Measurements from ENCODE around the gene ZKSCAN8. TPM values are rescaled to one million over a fixed set of nuclear protein-coding genes. Genes with fewer than 3 reads are reported as not detected.

The ZKSCAN8 gene
- total and polyA plus RNA-seq, 2 donors (not counting 1 experiment from before 2014, with no cell fraction given) = 10.9 to 52.8 TPM

DNA sequence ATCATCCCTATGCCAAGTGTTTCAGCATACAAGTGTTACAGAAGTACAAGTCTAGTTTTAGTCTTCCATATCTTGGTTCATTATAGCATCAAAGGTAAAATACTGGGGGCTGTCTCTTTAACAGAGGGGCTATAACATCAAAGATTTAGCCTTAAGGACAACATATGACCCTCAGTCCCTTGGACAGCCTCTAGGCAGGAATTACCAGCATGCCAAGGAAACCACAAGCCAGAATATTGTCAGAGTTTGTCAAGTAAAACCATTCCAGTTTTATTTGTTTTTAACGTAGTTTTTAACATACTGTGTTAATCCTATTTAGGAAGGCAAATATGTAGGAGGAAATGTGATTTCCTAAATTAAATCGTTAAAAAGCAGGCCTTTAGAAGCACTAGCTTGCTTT lies 18.6 kb downstream of the ZKSCAN8 start:
- Mint-ChIP-seq H3K4me3 (no peak overlapping the region), H3K4me1 (peaks cover 14% of the 10 kb centered on the region), H3K27me3 (peaks cover 3% of the 10 kb centered on the region), H3K27ac (no peak overlapping the region), H3K9me3 (ENCODE audit: insufficient read depth) (no peaks in the 10 kb centered on the region)
- H3K79me2 ChIP-seq (ENCODE audit: control insufficient read depth, insufficient read depth, low read length) = no peaks in the 10 kb centered on the region
- TF ChIP-seq, protein P1, sequence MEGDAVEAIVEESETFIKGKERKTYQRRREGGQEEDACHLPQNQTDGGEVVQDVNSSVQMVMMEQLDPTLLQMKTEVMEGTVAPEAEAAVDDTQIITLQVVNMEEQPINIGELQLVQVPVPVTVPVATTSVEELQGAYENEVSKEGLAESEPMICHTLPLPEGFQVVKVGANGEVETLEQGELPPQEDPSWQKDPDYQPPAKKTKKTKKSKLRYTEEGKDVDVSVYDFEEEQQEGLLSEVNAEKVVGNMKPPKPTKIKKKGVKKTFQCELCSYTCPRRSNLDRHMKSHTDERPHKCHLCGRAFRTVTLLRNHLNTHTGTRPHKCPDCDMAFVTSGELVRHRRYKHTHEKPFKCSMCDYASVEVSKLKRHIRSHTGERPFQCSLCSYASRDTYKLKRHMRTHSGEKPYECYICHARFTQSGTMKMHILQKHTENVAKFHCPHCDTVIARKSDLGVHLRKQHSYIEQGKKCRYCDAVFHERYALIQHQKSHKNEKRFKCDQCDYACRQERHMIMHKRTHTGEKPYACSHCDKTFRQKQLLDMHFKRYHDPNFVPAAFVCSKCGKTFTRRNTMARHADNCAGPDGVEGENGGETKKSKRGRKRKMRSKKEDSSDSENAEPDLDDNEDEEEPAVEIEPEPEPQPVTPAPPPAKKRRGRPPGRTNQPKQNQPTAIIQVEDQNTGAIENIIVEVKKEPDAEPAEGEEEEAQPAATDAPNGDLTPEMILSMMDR (IDR thresholded peaks at IDR 0.05) = no peak
- TF ChIP-seq EZH2 (IDR thresholded peaks at IDR 0.05; ENCODE audit: borderline replicate concordance, insufficient read depth, low read depth, low read length, poor library complexity, severe bottlenecking) = no peak
- no peaks in the 10 kb centered on the region for H4K20me1 ChIP-seq (ENCODE audit: control insufficient read depth, insufficient read depth, low read length, poor library complexity, severe bottlenecking)
- no peaks in the 10 kb centered on the region for H3K27me3 ChIP-seq (replicated peaks in 1 of 4; ENCODE audit: control extremely low read depth in 1 of 4, control insufficient read depth in 3 of 4, insufficient read depth in 4 of 4, low read length in 3 of 4)
- DNase-seq (no peak), ATAC-seq (ENCODE audit: low read depth) (no peak)
- H3K4me3 ChIP-seq (ENCODE audit: control extremely low read depth in 1 of 5, extremely low read depth in 1 of 5, insufficient read depth in 1 of 5, low read depth in 2 of 5, low read length in 4 of 5) = no peak overlapping the region
- peaks cover 0 to 6% (median 0%) of the 10 kb centered on the region in 3 donors for H3K9me3 ChIP-seq (ENCODE audit: control extremely low read depth in 1 of 3, control insufficient read depth in 2 of 3, insufficient read depth in 1 of 3, low read length in 2 of 3)
- CTCF ChIA-PET = no interaction called here
- H3K36me3 ChIP-seq (replicated peaks in 1 of 2; ENCODE audit: control extremely low read depth in 1 of 2, control insufficient read depth in 1 of 2, extremely low read depth in 1 of 2, insufficient read depth in 2 of 2, low read length in 1 of 2) = peaks cover 7 to 13% of the 10 kb centered on the region in 2 experiments
- H3K4me1 ChIP-seq (ENCODE audit: control insufficient read depth in 2 of 2, insufficient read depth in 2 of 2, low read length in 2 of 2) = peaks cover 9 to 12% of the 10 kb centered on the region in 2 donors
- no peak overlapping the region for H2AFZ ChIP-seq (ENCODE audit: insufficient read depth, low read depth, low read length, poor library complexity, severe bottlenecking)
- H3K27ac ChIP-seq (ENCODE audit: low read length in 2 of 2) = no peak overlapping the region
- H3K4me2 ChIP-seq (replicated peaks; ENCODE audit: low read depth, low read length, poor library complexity, severe bottlenecking) = no peak overlapping the region
- 100% methylated on average over 1 of the region's 2 CpGs for WGBS (ENCODE audit: insufficient coverage)
- intact Hi-C loops (cut with micrococcal nuclease) = loop anchor here (2.0 to 5.0 kb wide), 2 partner anchors 17 to 57 kb away; no protein-coding TSS in a partner anchor
- H3K9ac ChIP-seq (ENCODE audit: low read length) = no peak overlapping the region
- POLR2A ChIA-PET = no interaction called here

DNA sequence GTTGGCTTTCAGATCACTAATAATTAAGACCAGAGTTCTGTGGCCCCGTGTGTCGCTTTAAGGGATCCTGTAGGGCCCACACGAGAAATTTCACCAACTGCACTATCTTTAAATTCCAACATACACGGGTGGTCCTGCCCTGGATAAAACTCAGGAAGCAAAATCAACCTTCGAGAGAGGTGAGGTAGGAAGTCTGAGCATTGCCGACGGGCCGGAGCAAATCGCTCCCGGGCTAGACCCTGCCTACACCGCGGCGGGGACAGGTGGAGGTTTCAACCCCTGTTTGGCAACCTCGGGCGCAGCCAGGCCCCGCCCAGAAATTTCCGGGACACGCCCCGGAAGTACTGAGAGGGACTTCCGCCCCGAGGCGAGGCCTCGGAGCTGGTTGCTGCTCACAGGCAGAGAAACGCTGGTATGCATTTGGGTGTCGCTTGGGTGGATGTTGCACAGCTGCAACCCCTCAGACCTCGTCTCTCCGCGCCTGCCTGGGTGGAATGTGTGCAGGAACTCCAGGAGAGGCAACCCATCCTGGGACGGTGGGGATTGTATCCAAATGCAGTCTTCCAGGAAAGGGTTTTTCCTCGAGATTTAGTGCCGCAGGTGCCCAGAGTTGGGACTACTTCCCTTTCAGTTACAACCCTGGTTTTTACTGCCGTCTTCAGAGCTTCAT lies 19.9 kb downstream of the ZKSCAN8 start:
- ATAC-seq (ENCODE audit: low read depth) (peak; percentile 91), DNase-seq (peak; percentile 87)
- peaks cover 9 to 12% of the 10 kb centered on the region in 2 donors for H3K4me1 ChIP-seq (ENCODE audit: control insufficient read depth in 2 of 2, insufficient read depth in 2 of 2, low read length in 2 of 2)
- Mint-ChIP-seq H3K4me3 (peak overlapping the region; percentile 84), H3K27me3 (peaks cover 3% of the 10 kb centered on the region), H3K4me1 (peaks cover 14% of the 10 kb centered on the region), H3K9me3 (ENCODE audit: insufficient read depth) (no peaks in the 10 kb centered on the region), H3K27ac (peak overlapping the region; percentile 57)
- no peaks in the 10 kb centered on the region for H4K20me1 ChIP-seq (ENCODE audit: control insufficient read depth, insufficient read depth, low read length, poor library complexity, severe bottlenecking)
- TF ChIP-seq EZH2 (IDR thresholded peaks at IDR 0.05; ENCODE audit: borderline replicate concordance, insufficient read depth, low read depth, low read length, poor library complexity, severe bottlenecking) = no peak
- TF ChIP-seq, protein P1 (IDR thresholded peaks at IDR 0.05) = no peak
- H2AFZ ChIP-seq (ENCODE audit: insufficient read depth, low read depth, low read length, poor library complexity, severe bottlenecking) = peak overlapping the region; percentile 80
- peak overlapping the region; percentile 58 for H3K9ac ChIP-seq (ENCODE audit: low read length)
- no peaks in the 10 kb centered on the region for H3K79me2 ChIP-seq (ENCODE audit: control insufficient read depth, insufficient read depth, low read length)
- H3K4me2 ChIP-seq (replicated peaks; ENCODE audit: low read depth, low read length, poor library complexity, severe bottlenecking) = peak overlapping the region; percentile 72
- WGBS (ENCODE audit: insufficient coverage) = 14% methylated on average over 27 of the region's 32 CpGs
- peaks cover 0 to 6% (median 0%) of the 10 kb centered on the region in 3 donors for H3K9me3 ChIP-seq (ENCODE audit: control extremely low read depth in 1 of 3, control insufficient read depth in 2 of 3, insufficient read depth in 1 of 3, low read length in 2 of 3)
- peaks cover 2 to 4% of the 10 kb centered on the region in 2 experiments for H3K36me3 ChIP-seq (replicated peaks in 1 of 2; ENCODE audit: control extremely low read depth in 1 of 2, control insufficient read depth in 1 of 2, extremely low read depth in 1 of 2, insufficient read depth in 2 of 2, low read length in 1 of 2)
- CTCF ChIA-PET = interaction anchor here (0.6 to 1.1 kb wide), 2 partner anchors 34 to 1701 kb away, joined by 3 to 4 read pairs; no protein-coding TSS in a partner anchor
- POLR2A ChIA-PET = interaction anchor here (0.6 to 0.9 kb wide), 3 partner anchors 37 to 1068 kb away, joined by 3 to 4 read pairs (median 3); partner anchors contain the start of gene ZSCAN16
- intact Hi-C loops (cut with micrococcal nuclease) = loop anchor here (1.0 to 5.0 kb wide), 3 partner anchors 19 to 56 kb away; partner anchors contain the start of gene ZSCAN16
- H3K27ac ChIP-seq (ENCODE audit: low read length in 2 of 2) = no peak overlapping the region
- H3K4me3 ChIP-seq (ENCODE audit: control extremely low read depth in 1 of 5, extremely low read depth in 1 of 5, insufficient read depth in 1 of 5, low read depth in 2 of 5, low read length in 4 of 5) = peak overlapping the region; percentile 34 to 58 (median 47)
- no peaks in the 10 kb centered on the region for H3K27me3 ChIP-seq (replicated peaks in 1 of 4; ENCODE audit: control extremely low read depth in 1 of 4, control insufficient read depth in 3 of 4, insufficient read depth in 4 of 4, low read length in 3 of 4)
